MM.1S (cell line): Measurements from ENCODE around the gene ENPP5.

Experiments
- DNase-seq: peaks from one replicate; pipeline ENCODE4 v3.0.0-alpha.2; 2015
- H2AFZ ChIP-seq: fragments of 300-600 bp; sonication (generic); 2 replicates; pipeline ENCODE4 v1.6.0; 2016; ENCODE audit warnings: antibody characterized with exemption, low read length
- H3F3A ChIP-seq: fragments of 300-600 bp; sonication (generic); 2 replicates; pipeline ENCODE4 v1.6.1; 2016; ENCODE audit warnings: mild to moderate bottlenecking, antibody characterized with exemption, low read length, moderate library complexity, mixed read lengths; ENCODE audit not compliant: insufficient read depth
- H3K27ac ChIP-seq: fragments of 300-600 bp; sonication (generic); 2 replicates; pipeline ENCODE4 v1.5.1; 2016; ENCODE audit warnings: mild to moderate bottlenecking, low read length
- H3K27me3 ChIP-seq: fragments of 300-600 bp; sonication (generic); replicated peaks from 2 replicates; pipeline ENCODE4 v1.6.0; 2016; ENCODE audit warnings: low read length; ENCODE audit not compliant: insufficient read depth
- H3K36me3 ChIP-seq: fragments of 300-600 bp; sonication (generic); replicated peaks from 2 replicates; pipeline ENCODE4 v1.6.1; 2016; ENCODE audit warnings: mild to moderate bottlenecking, low read length, mixed read lengths; ENCODE audit not compliant: insufficient read depth
- H3K4me1 ChIP-seq: fragments of 300-600 bp; sonication (generic); 2 replicates; pipeline ENCODE4 v1.6.1; 2016; ENCODE audit warnings: low read length, mixed read lengths
- H3K4me2 ChIP-seq: fragments of 300-600 bp; sonication (generic); 2 replicates; pipeline ENCODE4 v1.6.0; 2016; ENCODE audit warnings: low read depth, low read length
- H3K4me3 ChIP-seq: fragments of 300-600 bp; sonication (generic); 2 replicates; pipeline ENCODE4 v1.5.1; 2016; ENCODE audit warnings: low read length, mixed read lengths
- H3K79me2 ChIP-seq: fragments of 300-600 bp; sonication (generic); 2 replicates; pipeline ENCODE4 v1.6.1; 2016; ENCODE audit warnings: mixed run types, low read length, mixed read lengths
- H3K9ac ChIP-seq: fragments of 300-600 bp; sonication (generic); 2 replicates; pipeline ENCODE4 v1.6.1; 2016; ENCODE audit warnings: low read length, mixed read lengths
- H3K9me2 ChIP-seq: fragments of 300-600 bp; sonication (generic); replicated peaks from 2 replicates; pipeline ENCODE4 v1.6.1; 2016; ENCODE audit warnings: mild to moderate bottlenecking, low read length, mixed read lengths; ENCODE audit not compliant: insufficient read depth
- H3K9me3 ChIP-seq: fragments of 300-600 bp; sonication (generic); replicated peaks from 2 replicates; pipeline ENCODE4 v1.6.1; 2016; ENCODE audit warnings: mild to moderate bottlenecking, low read length, mixed read lengths; ENCODE audit not compliant: insufficient read depth
- H4K20me1 ChIP-seq: fragments of 300-600 bp; sonication (generic); 2 replicates; pipeline ENCODE4 v1.6.1; 2016; ENCODE audit warnings: mild to moderate bottlenecking, low read length, moderate library complexity, mixed read lengths; ENCODE audit not compliant: insufficient read depth
- CTCF ChIP-seq: fragments of 300-600 bp; sonication (generic); IDR thresholded peaks from 2 replicates; pipeline ENCODE4 v1.5.1; 2016; ENCODE audit warnings: antibody characterized with exemption, low read length, mixed read lengths
- EZH2 ChIP-seq: fragments of 300-600 bp; sonication (generic); optimal IDR thresholded peaks from 2 replicates; pipeline ENCODE3; 2017; ENCODE audit warnings: low read depth, mild to moderate bottlenecking, antibody characterized with exemption, low read length, mixed read lengths
- EZH2phosphoT487 ChIP-seq: fragments of 300-600 bp; sonication (generic); IDR thresholded peaks from 2 replicates; pipeline ENCODE4 v1.6.1; 2018; ENCODE audit warnings: antibody characterized with exemption, low read length

Gene ENPP5

GRCh38 chr6:46184114-46184513, 13.3 kb upstream of the ENPP5 start:
- no peak for DNase-seq
- TF ChIP-seq EZH2 (no peak), EZH2phosphoT487 (no peak)
- Histone ChIP-seq H3K36me3 (no peaks in the 10 kb centered on the region), H3K27me3 (no peaks in the 10 kb centered on the region), H3K27ac (no peak overlapping the region), H3K9me2 (no peaks in the 10 kb centered on the region), H3K4me3 (no peak overlapping the region), H3K9me3 (no peaks in the 10 kb centered on the region), H3K4me2 (no peak overlapping the region), H3K9ac (no peak overlapping the region), H2AFZ (no peak overlapping the region), H4K20me1 (no peaks in the 10 kb centered on the region), H3K79me2 (no peaks in the 10 kb centered on the region), H3F3A (no peaks in the 10 kb centered on the region), H3K4me1 (no peaks in the 10 kb centered on the region)

- H3K36me3 ChIP-seq = no peaks in the 10 kb centered on the region
- H3K4me3 ChIP-seq = no peak overlapping the region
- H2AFZ ChIP-seq = no peak overlapping the region
- peak overlapping the region; percentile 57 for H3K4me2 ChIP-seq
- H3K9me2 ChIP-seq = no peaks in the 10 kb centered on the region
- H3K27ac ChIP-seq = no peak overlapping the region
- peaks cover 51% of the 10 kb centered on the region for H3K27me3 ChIP-seq
- DNase-seq = peak; percentile 31
- H3F3A ChIP-seq = peaks cover 15% of the 10 kb centered on the region
- TF ChIP-seq CTCF = no peak
- H3K79me2 ChIP-seq = no peaks in the 10 kb centered on the region
- peaks cover 19% of the 10 kb centered on the region for H3K4me1 ChIP-seq
- no peaks in the 10 kb centered on the region for H4K20me1 ChIP-seq
- no peak overlapping the region for H3K9ac ChIP-seq
- no peaks in the 10 kb centered on the region for H3K9me3 ChIP-seq
These were observed 5.2 kb upstream of the ENPP5 start for GRCh38 chr6:46175976-46176375.

GRCh38 chr6:46175446-46175845, 4.7 kb upstream of the ENPP5 start:
- H3K27ac ChIP-seq = no peak overlapping the region
- no peak for TF ChIP-seq EZH2phosphoT487
- no peak for TF ChIP-seq CTCF
- no peak for TF ChIP-seq EZH2
- no peaks in the 10 kb centered on the region for H3K79me2 ChIP-seq
- H3K36me3 ChIP-seq = no peaks in the 10 kb centered on the region
- H3K9me2 ChIP-seq = no peaks in the 10 kb centered on the region
- H4K20me1 ChIP-seq = no peaks in the 10 kb centered on the region
- H3F3A ChIP-seq = peaks cover 15% of the 10 kb centered on the region
- DNase-seq = peak; percentile 76
- H2AFZ ChIP-seq = no peak overlapping the region
- H3K9me3 ChIP-seq = no peaks in the 10 kb centered on the region
- no peak overlapping the region for H3K4me3 ChIP-seq
- H3K4me1 ChIP-seq = peaks cover 19% of the 10 kb centered on the region
- H3K4me2 ChIP-seq = peak overlapping the region; percentile 57; the same call in 1 of the 2 replicates
- H3K27me3 ChIP-seq = peaks cover 51% of the 10 kb centered on the region
- H3K9ac ChIP-seq = no peak overlapping the region

- H3K4me3 ChIP-seq = no peak overlapping the region
- H3K79me2 ChIP-seq = no peaks in the 10 kb centered on the region
- peaks cover 19% of the 10 kb centered on the region for H3K4me1 ChIP-seq
- no peak overlapping the region; the same call in 1 of the 2 replicates for H3K4me2 ChIP-seq
- H3F3A ChIP-seq = peaks cover 15% of the 10 kb centered on the region
- H4K20me1 ChIP-seq = no peaks in the 10 kb centered on the region
- H3K27me3 ChIP-seq = peaks cover 51% of the 10 kb centered on the region
- TF ChIP-seq EZH2phosphoT487 (no peak), EZH2 (no peak), CTCF (no peak)
- H3K9me2 ChIP-seq = no peaks in the 10 kb centered on the region
- H3K27ac ChIP-seq = no peak overlapping the region
- H3K9me3 ChIP-seq = no peaks in the 10 kb centered on the region
- DNase-seq = no peak
- H3K36me3 ChIP-seq = no peaks in the 10 kb centered on the region
- H3K9ac ChIP-seq = no peak overlapping the region
- no peak overlapping the region for H2AFZ ChIP-seq
These were observed 4.1 kb upstream of the ENPP5 start for GRCh38 chr6:46174904-46175303.
